K562 (cell line): Measurements from ENCODE around the gene HIVEP1. TPM values are rescaled to one million over a fixed set of nuclear protein-coding genes. Genes with fewer than 3 reads are reported as not detected.

Experiments used
- ATAC-seq: fragments of 200-7000 bp; cut with Tn5 transposase; 3 replicates; pipeline ENCODE4 v1.9.1; 2020; ENCODE audit warnings: moderate library complexity
- BruUV-seq: library from RNA; stranded (reverse); fragments of 400-500 nt; replicated peaks from 2 replicates; lab custom pipeline; 2021; lab: Mats Ljungman, UMichigan
- CTCF ChIA-PET: fragments of 300-600 bp; formaldehyde crosslinking; extraction: SDS; loops from one replicate; lab custom pipeline; 2021; ENCODE audit warnings: low intra/inter-chr PET ratio; lab: Yijun Ruan, JAX
- POLR2A ChIA-PET: fragments of 300-600, 350-650 bp; sonication (Branson Sonifier 250); formaldehyde crosslinking; extraction: SDS; loops from one replicate; lab custom pipeline; 2021; ENCODE audit warnings: antibody characterized with exemption, inconsistent platforms; lab: Yijun Ruan, JAX
- DNase-seq, 4 experiments: peaks; one replicate each; pipeline versions ENCODE4 v3.0.0 to v3.0.0-alpha.2; 2011 to 2018; ENCODE audit warnings: low spot score in 3 of 4, mixed read lengths in 3 of 4; ENCODE audit errors: extremely low read depth in 1 of 4
- FAIRE-seq: peaks from 2 replicates; lab custom pipeline; 2011; peaks lifted over from hg19 to GRCh38; lab: Jason Lieb, UNC
- H2AFZ ChIP-seq: 2 replicates; pipeline ENCODE4 v1.6.0; 2011; ENCODE audit warnings: low read depth, low read length, control low read depth, inconsistent platforms
- H3K27ac ChIP-seq: fragments of 200-600 bp; 3 replicates; pipeline ENCODE4 v1.8.0; 2011; ENCODE audit warnings: low read depth, mild to moderate bottlenecking, control low read depth, inconsistent platforms, low read length, moderate library complexity, mixed read lengths; ENCODE audit errors: extremely low read depth
- H3K27me3 ChIP-seq, 2 experiments: fragments of 300-600 bp in 1 of 2; 2 replicates in 1 of 2; 3 replicates in 1 of 2; pipeline versions ENCODE4 v1.6.0 to v1.8.0; 2011; ENCODE audit warnings: inconsistent platforms in 2 of 2, low read length in 2 of 2, mild to moderate bottlenecking in 1 of 2, mixed read lengths in 1 of 2, moderate library complexity in 1 of 2; ENCODE audit not compliant: control insufficient read depth in 2 of 2, insufficient read depth in 2 of 2
- H3K36me3 ChIP-seq: fragments of 300-600 bp; 3 replicates; pipeline ENCODE4 v1.8.0; 2011; ENCODE audit warnings: mild to moderate bottlenecking, low read length, inconsistent platforms; ENCODE audit not compliant: control insufficient read depth, insufficient read depth
- H3K4me1 ChIP-seq, 2 experiments: fragments of 200-600 bp in 1 of 2; replicated peaks in 1 of 2; 2 replicates in 1 of 2; 3 replicates in 1 of 2; pipeline versions ENCODE4 v1.5.1 to v1.8.0; 2011; ENCODE audit warnings: inconsistent platforms in 2 of 2, low read length in 2 of 2, mild to moderate bottlenecking in 1 of 2, mixed read lengths in 1 of 2, moderate library complexity in 1 of 2; ENCODE audit not compliant: control insufficient read depth in 2 of 2, insufficient read depth in 2 of 2
- H3K4me2 ChIP-seq: 2 replicates; pipeline ENCODE4 v1.6.1; 2011; ENCODE audit warnings: low read length, control low read depth, inconsistent platforms, mixed read lengths; ENCODE audit not compliant: insufficient read depth
- H3K4me3 ChIP-seq: fragments of 200-600 bp; sonication (generic), shearing (Covaris generic); 2 replicates; pipeline ENCODE4 v1.5.1; 2016; ENCODE audit warnings: control low read depth, inconsistent platforms
- H3K79me2 ChIP-seq: fragments of 200-600 bp; 3 replicates; pipeline ENCODE4 v1.8.0; 2011; ENCODE audit warnings: low read length, inconsistent platforms; ENCODE audit not compliant: control insufficient read depth, insufficient read depth
- H3K9ac ChIP-seq, 2 experiments: 2 replicates each; pipeline versions ENCODE4 v1.6.0 to v1.6.1; 2011; ENCODE audit warnings: low read depth in 2 of 2, low read length in 2 of 2, control low read depth in 1 of 2, inconsistent platforms in 1 of 2, mild to moderate bottlenecking in 1 of 2, mixed read lengths in 1 of 2; ENCODE audit not compliant: insufficient read depth in 1 of 2
- H3K9me1 ChIP-seq: one replicate; pipeline ENCODE4 v1.6.0; 2011; ENCODE audit warnings: inconsistent platforms, mild to moderate bottlenecking, low read length, moderate library complexity; ENCODE audit not compliant: control insufficient read depth, insufficient read depth
- H3K9me3 ChIP-seq: replicated peaks from 2 replicates; pipeline ENCODE4 v1.5.1; 2011; ENCODE audit warnings: low read depth, low read length, inconsistent platforms; ENCODE audit not compliant: control insufficient read depth, insufficient read depth
- H4K20me1 ChIP-seq: replicated peaks from 2 replicates; pipeline ENCODE4 v1.6.1; 2011; ENCODE audit warnings: low read length, inconsistent platforms, mixed read lengths; ENCODE audit not compliant: control insufficient read depth, insufficient read depth
- ATF1 ChIP-seq, 2 experiments: fragments of 450-650 bp in 1 of 2; IDR thresholded peaks; 2 replicates each; pipeline ENCODE4 v1.6.1; 2016; ENCODE audit warnings: missing compliant biosample characterization in 1 of 2, missing genetic modification characterization in 1 of 2
- BMI1 ChIP-seq: fragments of 150-350 bp; IDR thresholded peaks from 2 replicates; pipeline ENCODE4 v1.6.1; 2014; ENCODE audit warnings: low read length
- GATAD2A ChIP-seq: fragments of 450-650 bp; IDR thresholded peaks from 2 replicates; pipeline ENCODE4 v1.6.1; 2017
- MEIS2 ChIP-seq: fragments of 450-650 bp; IDR thresholded peaks from 2 replicates; pipeline ENCODE4 v1.6.1; 2014; ENCODE audit warnings: mild to moderate bottlenecking; ENCODE audit not compliant: partially characterized antibody
- RHOXF2B ChIP-seq: fragments of 250-450 bp; sonication (Bioruptor Pico); conservative IDR thresholded peaks from 2 replicates; pipeline ENCODE4 v1.5.1; 2021
- THRB ChIP-seq: fragments of 450-650 bp; formaldehyde crosslinking; conservative IDR thresholded peaks from 2 replicates; pipeline ENCODE4 v1.4.0; 2022; ENCODE audit warnings: mild to moderate bottlenecking, missing genetic modification characterization
- WGBS: fragments of 100-300 bp; shearing (Covaris generic); methylation state at CpG from one replicate; pipeline ENCODE4 v1.1.6; 2016; ENCODE audit warnings: low coverage, mixed read lengths; ENCODE audit not compliant: insufficient coverage; ENCODE audit errors: missing lambda C conversion rate; 5-methylcytosine and 5-hydroxymethylcytosine counted together
- in situ Hi-C: fragments of 300-500 bp; cut with MboI; formaldehyde crosslinking; loops from 4 replicates; pipeline ENCODE4 v1.15.0; 2018; ENCODE audit warnings: inconsistent platforms, mixed read lengths
- intact Hi-C: fragments of 100-400 bp; cut with micrococcal nuclease; formaldehyde crosslinking; loops from 2 replicates; pipeline ENCODE4 v1.14.2; 2022
- polyA plus RNA-seq, 8 experiments: library from polyadenylated mRNA; depleted of rRNA in 4 of 8; stranded (reverse) in 5 of 8; unstranded in 3 of 8; fragments of >200 nt; fragmentation: Nextera tagmentation in 2 of 8; fragmentation: Illumina TruSeq in 1 of 8; extraction: Ambion mirVana in 2 of 8; extraction: Trizol in 1 of 8; gene quantifications; 2 replicates each; pipeline versions ENCODE4 v1.2.1 to v1.2.3, GENCODE V29; 2011 to 2014; ENCODE audit warnings: inconsistent platforms in 1 of 8, missing spikeins in 1 of 8
- total RNA-seq, 7 experiments: library from RNA; depleted of rRNA in 6 of 7; stranded (reverse); fragments of >200 nt in 6 of 7; fragmentation: Illumina TruSeq in 2 of 7; extraction: Trizol in 2 of 7; gene quantifications; 2 replicates each; pipeline versions ENCODE4 v1.2.1 to v1.2.3, GENCODE V29; 2011 to 2021; ENCODE audit warnings: low replicate concordance in 1 of 7

The HIVEP1 gene
- total and polyA plus RNA-seq, 9 of the 15 experiments (the other 6 are each of a cell fraction or from before 2014, with no cell fraction given), result 6.0 to 33.3 (median 21.7) TPM

- 90% methylated on average over 10 of the region's 10 CpGs for WGBS
- Histone ChIP-seq H3K9me3 (no peaks in the 10 kb centered on the region), H3K4me2 (no peak overlapping the region), H3K9me1 (no peaks in the 10 kb centered on the region), H3K4me3 (no peak overlapping the region), H3K27me3 (no peaks in the 10 kb centered on the region), H3K9ac (no peak overlapping the region), H3K79me2 (peaks cover 85% of the 10 kb centered on the region), H3K27ac (no peak overlapping the region), H4K20me1 (no peaks in the 10 kb centered on the region), H2AFZ (no peak overlapping the region), H3K4me1 (peaks cover 0 to 11% of the 10 kb centered on the region in 2 experiments; a peak in 3 of 5 replicates), H3K36me3 (peaks cover 8% of the 10 kb centered on the region; the same call in 2 of the 3 replicates)
- no peak for TF ChIP-seq GATAD2A
- peak; percentile 51 for TF ChIP-seq MEIS2
- no TSS peak for BruUV-seq
- no peak for DNase-seq
- ChIA-PET CTCF (no interaction called here), POLR2A (interaction anchor here (0.7 to 1.8 kb wide), 3 partner anchors 9 to 219 kb away, joined by 3 to 6 read pairs (median 3); no protein-coding TSS in a partner anchor)
- intact Hi-C loops (no loop called here), in situ Hi-C loops (no loop called here)
- ATAC-seq, result no peak
- no peak for FAIRE-seq
Measured at GRCh38 chr6:12047792-12048432, 35.8 kb downstream of the HIVEP1 start.

- POLR2A ChIA-PET, result no interaction called here
- Histone ChIP-seq H3K4me1 (peaks cover 0 to 10% of the 10 kb centered on the region in 2 experiments; a peak in 3 of 5 replicates), H3K79me2 (peaks cover 83% of the 10 kb centered on the region), H3K9me1 (no peaks in the 10 kb centered on the region), H4K20me1 (no peaks in the 10 kb centered on the region), H3K9ac (no peak overlapping the region), H3K27me3 (no peaks in the 10 kb centered on the region), H3K4me3 (no peak overlapping the region)
- CTCF ChIA-PET, result no interaction called here
- no peak for DNase-seq
- TF ChIP-seq THRB (CRISPR knock-in tag) (no peak), ATF1 (CRISPR knock-in tag; IDR thresholded peaks at IDR 0.05) (no peak), ATF1 (tag; IDR thresholded peaks at IDR 0.05) (no peak), RHOXF2B (CRISPR knock-in tag) (no peak), BMI1 (no peak)
- TF ChIP-seq, all 486 proteins: peak for 0
- in situ Hi-C loops, result no loop called here
- ATAC-seq (no peak), FAIRE-seq (no peak)
- 64% methylated on average over 2 of the region's 2 CpGs for WGBS
- Histone ChIP-seq H3K27ac (no peak overlapping the region), H3K9me3 (no peaks in the 10 kb centered on the region), H2AFZ (no peak overlapping the region), H3K36me3 (peaks cover 8% of the 10 kb centered on the region; the same call in 2 of the 3 replicates), H3K4me2 (no peak overlapping the region)
- intact Hi-C loops, result no loop called here
- BruUV-seq, result no TSS peak
Measured at GRCh38 chr6:12048609-12049008, 36.5 kb downstream of the HIVEP1 start.
